GM19397 (cell line): ENCODE measurements around the gene NCL.
"Not testable (repeated sequence)": the region's sequence is repeated elsewhere in the genome, so short reads cannot be mapped to it uniquely, and the experiment has no call there.

Experiments used
- ATAC-seq: cut with Tn5 transposase; IDR thresholded peaks from one replicate; pipeline ENCODE4 v1.9.1; 2021; ENCODE audit warnings: mild to moderate bottlenecking, moderate library complexity; ENCODE audit not compliant: unreplicated experiment

The NCL gene

GRCh38 chr2:231408304-231408703 is 56.0 kb downstream of the NCL start:
- ATAC-seq = not testable (repeated sequence)

GRCh38 chr2:231407686-231408085 is 56.6 kb downstream of the NCL start:
- not testable (repeated sequence) for ATAC-seq

- ATAC-seq = not testable (repeated sequence)
Observed at GRCh38 chr2:231405601-231406367, 58.5 kb downstream of the NCL start.

- not testable (repeated sequence) for ATAC-seq
Observed at GRCh38 chr2:231404183-231404578, 60.1 kb downstream of the NCL start.
